Right lung (tissue), 5 donors: Measurements from ENCODE around the gene MARCHF10. TPM values are rescaled to one million over a fixed set of nuclear protein-coding genes. Genes with fewer than 3 reads are reported as not detected.
"Not testable (repeated sequence)": the region's sequence is repeated elsewhere in the genome, so short reads cannot be mapped to it uniquely, and the experiment has no call there.

ENCODE experiments used
- DNase-seq, 2 donors: peaks; one replicate each; pipeline ENCODE4 v3.0.0-alpha.2; 2013
- polyA plus RNA-seq, 5 donors: library from polyadenylated mRNA; unstranded; fragments of 120-200 nt; gene quantifications; one replicate each; pipeline versions ENCODE4 v1.2.1 to v1.2.3, GENCODE V29; 2013; ENCODE audit warnings: inconsistent platforms in 1 of 5, low replicate concordance in 1 of 5; ENCODE audit not compliant: insufficient read length in 5 of 5, insufficient read depth in 1 of 5

Gene MARCHF10
- polyA plus RNA-seq, 5 donors = 1.1 to 3.7 (median 2.7) TPM

DNA sequence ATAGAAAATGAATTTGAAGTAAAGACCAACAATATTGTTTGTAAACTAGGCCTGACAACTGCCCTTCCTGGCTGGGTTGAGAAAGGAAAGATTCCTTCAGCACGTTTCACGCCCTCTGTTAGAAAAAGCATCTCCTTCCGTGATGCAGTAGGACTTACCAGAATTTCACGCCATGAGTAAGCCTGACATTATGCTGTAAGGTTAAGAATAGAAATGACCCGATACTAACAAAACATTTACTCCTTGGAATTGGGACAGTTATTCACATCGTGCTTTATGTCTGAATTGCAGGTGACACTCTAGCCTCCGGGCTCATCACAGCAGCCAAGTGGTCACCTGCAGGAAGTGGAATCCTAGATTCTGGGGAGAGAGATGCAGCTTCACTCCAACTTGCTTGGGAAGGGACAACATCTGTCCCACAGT lies 17.5 kb downstream of the MARCHF10 start:
- no peak for DNase-seq

DNA sequence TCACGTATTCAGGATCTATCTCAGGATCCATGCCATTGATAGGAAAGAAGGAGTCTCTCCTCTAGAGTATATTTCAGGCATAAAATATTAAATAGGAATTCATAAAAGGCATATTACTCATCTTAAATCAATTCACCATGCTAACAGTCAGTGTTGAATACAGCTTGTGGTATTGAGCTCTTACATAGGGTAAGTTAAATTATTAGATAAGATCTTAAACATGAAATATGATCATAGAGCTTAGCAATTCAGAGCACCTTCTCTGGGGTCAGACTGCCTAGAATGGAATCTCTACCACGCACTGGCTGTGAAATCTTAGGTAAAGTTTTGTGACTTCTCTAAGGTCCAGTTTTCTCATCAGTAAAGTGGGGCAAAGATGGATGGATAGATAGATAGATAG lies 20.7 kb downstream of the MARCHF10 start:
- no peak for DNase-seq

DNA sequence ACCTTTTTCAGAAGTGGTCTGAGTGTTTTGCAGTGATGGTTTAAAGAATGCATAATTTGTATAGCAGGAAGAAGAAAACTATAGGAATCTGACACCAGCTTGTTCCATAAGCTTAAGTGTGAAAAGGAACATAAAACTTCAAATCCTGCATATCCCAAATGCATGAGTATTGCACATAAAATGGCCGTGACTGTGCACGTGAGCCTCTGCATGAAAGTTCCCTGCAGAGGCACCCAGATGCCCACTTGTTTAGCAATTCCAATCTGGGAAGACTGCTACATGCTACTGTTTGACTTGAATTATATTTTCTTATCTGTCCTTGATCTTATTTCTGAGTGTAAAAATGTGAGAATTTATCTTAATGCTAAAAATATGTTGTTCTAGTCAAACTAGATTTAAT lies 21.5 kb downstream of the MARCHF10 start:
- no peak for DNase-seq

DNA sequence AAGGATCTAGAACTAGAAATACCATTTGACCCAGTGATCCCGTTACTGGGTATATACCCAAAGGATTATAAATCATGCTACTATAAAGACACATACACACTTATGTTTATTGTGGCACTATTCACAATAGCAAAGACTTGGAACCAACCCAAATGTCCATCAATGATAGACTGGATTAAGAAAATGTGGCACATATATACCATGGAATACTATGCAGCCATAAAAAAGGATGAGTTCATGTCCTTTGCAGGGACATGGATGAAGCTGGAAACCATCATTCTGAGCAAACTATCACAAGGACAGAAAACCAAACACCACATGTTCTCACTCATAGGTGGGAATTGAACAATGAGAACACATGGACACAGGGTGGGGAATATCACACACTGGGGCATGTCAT lies 22.1 kb downstream of the MARCHF10 start:
- DNase-seq = not testable (repeated sequence)

DNA sequence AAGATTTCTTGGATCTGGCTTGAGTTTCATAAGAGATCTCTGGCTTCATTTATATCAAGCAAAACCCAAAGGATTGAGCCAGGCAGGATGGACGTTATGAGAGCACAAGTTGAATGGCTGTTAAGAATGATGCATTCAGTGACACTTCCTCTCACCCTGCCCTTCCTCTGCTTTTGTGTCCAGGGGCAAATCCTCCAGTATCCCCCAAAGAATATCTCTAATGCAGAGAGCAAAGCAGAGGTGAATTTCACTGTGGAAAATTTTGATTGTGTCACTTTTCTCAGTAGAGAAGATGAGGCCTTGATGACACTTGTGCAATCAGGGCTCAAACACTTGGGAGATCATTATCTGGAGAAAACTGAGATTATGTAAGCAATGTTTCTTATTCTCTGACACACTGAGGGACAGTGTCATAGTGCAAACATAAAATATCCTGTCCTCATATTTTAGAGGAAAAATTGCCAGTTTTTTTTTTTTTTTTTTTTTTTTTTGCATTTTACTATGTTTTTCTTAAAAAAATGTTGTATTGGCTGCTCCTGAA lies 25.3 kb downstream of the MARCHF10 start:
- no peak for DNase-seq

DNA sequence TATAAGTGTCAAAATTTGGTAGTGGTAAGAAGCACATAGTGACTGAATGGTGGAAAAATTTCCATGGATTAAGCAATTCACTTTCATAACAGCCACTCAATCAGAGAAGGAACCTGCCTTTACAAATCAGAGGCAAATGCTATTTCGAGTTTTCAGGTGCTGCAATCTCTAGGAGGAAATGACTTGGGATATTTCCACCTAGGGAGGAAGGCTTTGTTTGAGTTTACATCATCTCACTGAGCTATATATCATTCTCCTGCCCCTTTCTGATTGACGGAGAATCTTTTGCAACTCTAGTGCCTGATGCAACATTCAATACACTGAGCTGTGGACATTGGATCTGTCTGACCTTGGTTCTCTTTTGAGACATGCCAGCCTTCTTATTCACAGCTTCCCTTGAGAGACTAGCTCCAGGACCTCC lies 26.3 kb downstream of the MARCHF10 start:
- no peak for DNase-seq

DNA sequence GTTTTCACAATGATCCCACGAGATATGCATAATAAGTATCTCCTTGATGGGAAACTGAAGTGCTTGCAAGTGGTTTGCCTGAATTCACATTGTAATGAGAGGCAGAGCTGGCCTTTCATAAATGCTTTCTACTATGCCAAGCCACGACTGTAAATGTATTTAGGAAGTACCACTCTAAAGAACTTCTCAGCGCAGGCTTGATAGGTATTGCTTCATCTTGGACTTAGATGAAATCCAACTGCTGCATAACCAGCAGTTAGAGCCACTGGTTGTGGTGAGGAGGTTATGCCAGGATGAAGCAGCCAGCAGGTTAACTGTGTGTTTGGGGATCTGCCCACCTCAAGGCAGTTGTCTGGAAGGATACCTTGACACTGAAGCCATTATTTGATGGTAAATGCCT lies 26.8 kb downstream of the MARCHF10 start:
- DNase-seq = no peak

DNA sequence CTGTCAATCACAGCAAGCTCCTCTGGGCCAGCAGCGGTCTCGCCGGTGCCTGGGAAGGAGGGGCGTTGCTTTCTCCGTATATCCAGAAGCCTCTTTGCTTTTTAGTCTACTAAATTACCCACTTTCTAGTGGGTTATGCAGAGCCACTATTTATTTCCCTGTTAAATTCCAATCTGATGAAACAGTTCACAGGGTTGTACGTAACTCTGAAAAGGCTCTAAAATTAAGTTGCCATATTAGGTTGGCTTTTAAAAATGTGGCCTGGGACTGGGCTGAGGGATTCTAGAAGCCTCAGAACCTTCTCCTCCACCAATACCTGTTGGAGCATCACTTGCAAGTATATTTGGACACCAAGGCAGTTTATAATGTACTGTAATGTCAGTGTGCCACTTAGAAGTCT lies 27.2 kb downstream of the MARCHF10 start:
- no peak for DNase-seq

DNA sequence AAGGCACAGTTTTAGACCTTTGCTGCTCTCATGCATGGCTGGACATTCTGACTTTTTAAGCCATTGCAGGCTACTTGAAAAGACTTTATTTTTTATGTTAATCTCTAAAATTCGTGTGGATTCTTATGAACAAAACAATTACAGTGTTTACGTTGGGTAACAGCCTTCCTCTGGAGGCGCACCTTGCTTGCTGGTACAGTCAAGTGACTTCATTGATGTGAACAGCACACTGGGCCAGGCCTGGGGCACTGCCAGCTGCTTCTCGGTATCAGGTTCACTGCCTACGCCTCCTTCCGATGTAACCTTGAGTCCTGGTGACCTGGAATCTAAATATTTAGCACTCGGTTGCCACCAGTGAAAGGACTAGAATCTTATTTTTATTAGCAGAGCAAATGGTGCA lies 27.8 kb downstream of the MARCHF10 start:
- DNase-seq = no peak

DNA sequence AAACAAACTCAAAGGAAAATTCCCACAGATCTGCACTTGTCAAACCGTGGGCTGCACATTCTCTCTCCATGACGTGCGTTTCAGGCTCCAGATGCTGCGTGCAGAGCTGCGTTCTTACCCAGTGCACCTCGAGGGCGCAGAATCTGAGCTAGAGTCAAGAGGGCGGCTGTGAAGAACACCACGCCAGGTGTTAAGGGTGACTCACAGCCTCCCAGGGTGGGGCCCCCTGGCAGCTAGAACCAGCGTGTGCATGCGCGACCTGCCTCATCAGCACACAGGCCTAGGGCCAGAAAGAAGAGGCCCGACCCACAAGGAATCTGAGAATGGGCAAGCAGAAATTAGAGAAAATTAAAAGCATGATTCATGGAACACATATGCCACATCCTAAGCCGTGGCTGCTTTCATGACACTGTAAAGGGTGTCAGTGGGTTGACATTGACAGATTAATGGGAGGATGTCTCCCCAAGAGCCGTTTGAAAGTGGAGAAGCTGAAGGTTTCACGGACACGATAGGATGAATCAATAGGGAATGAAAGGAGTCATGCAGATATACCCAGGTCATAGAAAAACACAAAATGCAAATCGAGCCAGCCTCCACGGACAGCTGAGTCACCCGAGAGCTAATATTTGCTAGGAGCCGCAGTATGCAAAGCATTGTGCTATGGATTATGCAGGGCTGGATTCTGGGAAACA lies 29.0 kb downstream of the MARCHF10 start:
- DNase-seq = no peak

DNA sequence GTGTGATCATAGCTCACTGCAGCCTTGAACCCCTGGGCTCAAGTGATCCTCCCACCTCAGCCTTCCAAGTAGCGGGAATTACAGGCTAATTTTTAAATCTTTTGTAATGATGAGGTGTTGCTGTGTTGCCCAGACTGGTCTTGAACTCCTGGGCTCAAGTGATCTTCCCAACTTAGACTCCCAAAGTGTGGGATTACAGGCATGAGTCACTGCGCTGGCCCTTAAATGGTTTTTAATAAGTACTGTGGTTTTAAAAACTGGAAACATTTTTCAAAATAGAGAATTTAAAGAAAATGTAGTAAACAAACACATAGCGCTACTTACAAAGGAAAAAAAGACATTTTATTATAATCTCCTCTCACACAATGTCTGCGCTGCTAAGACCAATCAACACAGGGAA lies 32.2 kb downstream of the MARCHF10 start:
- DNase-seq = no peak

DNA sequence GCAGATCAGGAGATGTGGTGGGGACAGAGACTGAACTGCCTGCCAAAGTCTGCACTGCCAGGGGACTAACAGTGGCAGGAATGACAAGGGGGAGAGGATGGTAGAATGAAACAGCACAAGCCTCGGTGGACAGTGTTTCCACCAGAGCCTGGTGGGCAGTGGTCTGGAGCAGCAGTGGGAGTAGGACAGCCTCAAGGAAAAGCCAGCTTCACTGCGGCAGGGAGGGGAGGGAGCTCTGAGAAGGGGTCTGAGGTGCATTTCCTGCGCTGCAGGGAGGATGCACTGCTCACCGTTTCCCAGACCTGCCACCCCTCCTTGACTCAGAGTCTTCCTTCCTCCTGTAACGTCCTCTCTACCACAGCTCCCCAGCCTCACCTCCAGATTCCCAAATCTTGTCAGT lies 33.8 kb downstream of the MARCHF10 start:
- no peak for DNase-seq

DNA sequence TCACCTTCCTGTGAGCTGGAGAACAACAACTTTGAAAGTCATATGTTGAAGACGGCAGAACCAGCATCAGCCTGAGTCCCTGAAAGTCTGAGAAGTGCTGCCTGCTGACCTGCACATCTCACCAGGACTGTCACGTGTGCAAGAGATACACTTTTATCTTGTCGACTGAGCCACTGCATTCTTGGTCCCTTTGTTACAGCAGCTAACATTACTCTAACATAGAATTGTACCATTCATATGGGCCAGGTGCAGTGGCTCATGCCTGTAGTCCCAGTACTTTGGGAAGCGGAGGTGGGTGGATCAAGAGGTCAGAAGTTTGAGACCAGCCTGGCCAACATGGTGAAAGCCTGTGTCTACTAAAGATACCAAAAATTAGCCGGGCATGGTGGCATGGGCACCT lies 40.1 kb downstream of the MARCHF10 start:
- no peak for DNase-seq

DNA sequence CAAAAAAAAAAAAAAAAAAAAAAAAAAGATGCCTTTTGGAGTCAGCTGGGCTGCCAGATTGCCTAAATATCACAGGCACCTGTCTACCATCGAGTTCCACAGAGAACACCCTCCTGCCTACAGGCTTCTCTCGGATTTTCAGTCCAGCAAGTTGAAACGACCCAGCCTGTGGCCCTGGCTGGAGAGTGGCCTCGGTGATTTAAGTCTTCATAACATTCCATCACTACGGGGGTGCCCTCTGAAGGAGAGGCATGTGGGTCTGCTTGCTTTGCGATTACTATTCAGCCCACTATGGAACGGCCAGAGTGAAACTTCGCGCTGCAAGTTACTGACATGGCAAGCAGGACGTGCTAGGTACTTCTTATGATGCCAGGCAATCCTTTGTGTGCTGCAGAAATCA lies 42.8 kb downstream of the MARCHF10 start:
- DNase-seq = no peak

DNA sequence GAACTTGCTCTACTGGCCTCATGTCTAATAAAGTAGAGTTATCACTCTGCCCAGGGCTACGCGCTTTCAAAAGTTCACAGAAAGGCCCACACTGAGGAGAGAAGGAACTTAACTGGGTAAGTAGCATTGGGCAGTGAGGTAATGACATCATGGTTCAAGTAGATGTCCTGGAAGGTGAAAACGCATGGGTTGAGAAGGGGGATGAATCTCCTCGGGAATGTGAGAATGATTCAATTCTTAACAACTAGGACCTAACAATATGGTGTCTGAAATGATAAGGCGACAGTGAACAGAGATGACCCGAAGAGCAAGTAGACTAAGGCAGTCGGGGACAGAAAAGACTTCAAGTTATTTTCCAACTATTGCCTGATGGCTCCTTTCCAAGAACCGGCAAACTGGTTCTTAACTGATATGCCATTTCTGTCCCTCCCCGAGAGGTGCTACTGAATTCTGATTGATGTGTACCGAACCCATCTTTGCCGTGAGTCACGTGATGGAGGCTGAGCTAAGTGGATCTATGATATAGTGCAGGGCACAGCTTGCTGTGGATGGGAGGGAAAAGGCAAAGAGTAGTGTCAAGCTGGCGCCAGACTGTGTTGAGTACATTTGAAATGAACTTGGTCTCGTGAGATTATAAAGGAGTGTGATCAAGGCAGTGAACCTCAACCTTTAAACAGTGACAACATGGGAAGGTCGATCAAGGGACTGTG lies 44.1 kb downstream of the MARCHF10 start:
- DNase-seq = no peak

DNA sequence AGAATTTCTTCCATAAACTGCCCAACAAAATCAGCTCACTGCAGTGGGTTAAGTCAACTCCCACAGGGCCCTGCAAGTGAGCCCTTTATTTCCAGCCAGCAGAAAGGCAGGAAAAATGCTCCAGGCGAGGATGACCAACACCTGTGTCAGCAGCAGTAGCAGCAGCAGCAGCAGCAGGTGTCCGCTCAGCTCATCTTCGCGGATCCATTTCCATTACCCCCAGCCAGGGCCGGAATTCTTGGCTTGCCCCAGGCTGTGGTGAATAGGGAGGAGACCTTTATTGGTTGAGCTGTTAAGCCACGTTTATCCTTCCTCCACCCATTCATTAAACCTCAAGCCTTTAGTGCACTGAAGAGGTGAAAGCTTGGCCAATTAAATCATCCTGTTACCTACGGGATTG lies 46.2 kb downstream of the MARCHF10 start:
- DNase-seq = no peak

DNA sequence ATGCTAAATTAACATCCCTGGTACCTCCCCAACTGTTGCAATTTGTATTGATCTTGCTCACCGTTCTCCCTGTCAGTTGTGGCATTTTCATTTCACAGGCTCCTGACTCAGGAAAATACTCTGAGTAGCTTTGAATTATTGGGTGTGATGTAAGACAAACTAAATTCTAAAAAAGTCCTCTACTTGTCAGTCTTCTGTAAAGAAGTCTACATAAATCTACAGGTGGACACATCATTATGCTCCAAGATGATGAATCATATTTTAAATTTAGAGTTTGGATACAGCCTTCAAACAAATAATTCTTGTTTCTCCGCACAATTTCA lies 47.2 kb downstream of the MARCHF10 start:
- no peak for DNase-seq

DNA sequence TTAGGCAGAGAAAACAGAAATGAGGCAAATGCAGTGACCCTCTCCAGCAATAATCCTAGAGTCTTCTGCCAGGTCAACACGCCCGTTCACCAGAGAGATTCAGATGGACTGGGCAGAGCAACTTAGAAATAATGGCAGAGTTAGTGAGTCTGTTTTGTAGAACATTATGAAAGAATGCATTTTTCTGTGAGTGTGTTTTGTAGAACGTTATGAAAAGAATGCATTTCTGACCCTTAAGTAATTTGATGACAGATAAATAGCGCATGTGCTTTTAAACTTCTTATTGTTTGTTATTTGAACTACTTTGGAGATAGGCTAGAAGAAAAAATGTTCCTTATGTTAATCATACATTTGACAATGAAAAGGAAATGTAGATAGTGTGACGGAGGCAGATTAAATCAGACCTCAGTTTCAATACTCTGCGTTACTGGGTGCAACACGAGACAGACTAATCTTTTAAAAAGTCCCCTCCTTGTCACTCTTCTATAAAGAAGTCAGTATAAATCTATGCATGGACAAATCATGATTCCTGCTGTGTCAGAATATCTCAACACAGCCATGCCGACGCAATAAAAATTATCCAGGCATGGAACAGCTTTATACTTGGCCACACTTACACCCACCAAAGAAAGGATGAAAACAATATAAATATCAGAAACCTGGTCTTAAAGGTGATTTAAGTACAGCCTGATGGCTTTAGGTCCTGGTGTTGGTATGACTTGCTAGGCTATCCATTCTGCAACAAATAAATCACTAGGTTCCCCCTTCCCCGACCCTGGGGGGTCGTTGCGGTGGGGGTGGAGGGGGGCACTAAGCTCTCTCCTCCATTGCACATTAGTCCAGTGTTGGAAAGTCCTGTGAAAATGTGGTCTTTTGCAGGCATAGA lies 47.8 kb downstream of the MARCHF10 start:
- DNase-seq = peak in 1 of 2 donors; percentile 29

DNA sequence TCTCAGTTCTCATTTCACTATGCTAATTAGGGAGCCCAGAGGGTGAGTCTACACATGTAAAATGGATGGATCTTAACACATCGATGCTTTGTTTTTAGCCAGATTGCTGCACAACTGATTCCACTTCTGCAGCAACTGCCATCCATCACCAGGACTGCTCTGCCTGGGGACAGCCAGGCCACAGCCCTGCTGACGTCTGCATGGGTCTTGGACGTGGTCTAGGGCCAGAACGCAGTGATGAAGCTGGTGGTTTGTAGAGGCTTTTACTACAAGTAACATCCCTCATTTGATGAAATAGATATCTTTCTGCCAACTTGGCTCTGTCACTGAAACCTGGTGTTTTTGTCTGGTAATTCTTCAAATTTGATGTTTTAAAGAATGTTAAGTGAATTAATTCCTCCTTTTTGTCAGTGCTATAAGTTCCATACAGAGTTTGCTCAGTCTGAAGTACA lies 50.6 kb downstream of the MARCHF10 start:
- no peak for DNase-seq

DNA sequence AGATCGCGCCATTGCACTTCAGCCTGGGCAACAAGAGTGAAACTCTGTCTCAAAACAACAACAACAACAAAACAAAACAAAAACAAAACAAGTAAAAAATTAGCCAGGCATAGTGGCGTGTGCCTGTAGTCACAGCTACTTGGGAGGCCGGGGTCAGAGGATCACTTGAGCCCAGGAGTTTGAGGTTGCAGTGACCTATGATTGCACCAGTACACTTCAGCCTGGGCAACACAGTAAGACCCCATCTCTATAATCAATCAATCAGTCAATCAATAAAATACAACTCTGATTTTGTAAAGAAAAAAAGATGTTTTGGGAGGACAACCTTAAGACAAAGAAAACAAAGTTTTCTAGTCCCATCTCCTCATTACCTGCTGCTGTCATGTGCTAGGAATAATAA lies 51.9 kb downstream of the MARCHF10 start:
- no peak for DNase-seq

DNA sequence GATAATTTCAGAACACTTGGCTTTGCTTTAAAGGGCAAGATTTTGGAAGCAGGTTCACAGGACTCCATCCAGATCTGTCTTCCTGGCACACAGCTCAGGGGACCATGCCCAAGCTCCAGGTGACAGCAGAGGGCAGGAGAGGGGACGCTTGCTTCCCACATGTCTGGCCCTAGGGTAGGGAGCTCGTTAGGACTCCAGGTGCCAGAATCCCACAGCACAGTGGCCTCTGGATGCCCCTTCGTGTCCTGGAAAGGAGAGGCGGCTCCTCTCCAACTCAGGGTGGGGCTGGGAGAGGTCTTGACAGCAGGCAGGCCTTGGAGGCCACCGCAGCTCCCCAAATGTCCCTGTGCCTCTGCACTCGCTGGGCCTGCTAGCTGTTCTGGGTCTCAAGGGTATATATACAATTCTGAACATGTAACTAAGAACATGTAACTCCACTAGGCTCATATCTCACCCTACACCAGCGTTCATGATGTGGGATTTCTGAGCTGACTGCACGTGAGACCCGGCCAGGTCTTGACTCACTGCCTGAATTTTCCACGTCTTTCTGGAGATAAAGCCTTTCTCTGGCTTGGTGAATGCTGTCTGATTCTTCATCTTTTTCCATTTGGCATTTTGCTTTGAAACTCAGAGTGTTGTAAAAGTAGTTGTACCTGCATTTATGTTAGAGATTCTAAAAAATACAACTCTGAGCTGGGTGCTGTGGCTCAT lies 52.8 kb downstream of the MARCHF10 start:
- no peak for DNase-seq

DNA sequence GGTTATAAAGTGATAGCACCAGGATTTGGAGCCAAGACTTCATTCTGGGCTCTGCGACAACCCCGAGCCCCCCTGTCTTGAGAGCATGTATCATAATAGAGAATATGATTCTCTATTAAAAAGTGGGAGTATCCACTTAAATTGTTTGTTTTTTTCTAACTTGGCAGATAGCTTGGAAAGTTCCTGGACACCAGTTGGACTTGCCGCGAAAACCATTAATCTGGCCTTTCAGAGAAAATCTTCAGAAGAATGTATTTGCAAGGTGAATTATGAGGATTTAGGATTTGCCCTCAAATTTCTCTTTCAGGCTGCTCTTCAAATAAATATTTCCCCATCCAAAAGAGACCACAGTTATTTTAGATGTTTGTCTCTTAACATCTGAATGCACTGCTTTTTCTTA lies 53.5 kb downstream of the MARCHF10 start:
- DNase-seq = no peak
